RPMI8226 (cell line): ENCODE results near the gene CHPF.

Experiments used
- DNase-seq: peaks from one replicate; pipeline ENCODE4 v3.0.0-alpha.2; 2015

CHPF gene

DNA sequence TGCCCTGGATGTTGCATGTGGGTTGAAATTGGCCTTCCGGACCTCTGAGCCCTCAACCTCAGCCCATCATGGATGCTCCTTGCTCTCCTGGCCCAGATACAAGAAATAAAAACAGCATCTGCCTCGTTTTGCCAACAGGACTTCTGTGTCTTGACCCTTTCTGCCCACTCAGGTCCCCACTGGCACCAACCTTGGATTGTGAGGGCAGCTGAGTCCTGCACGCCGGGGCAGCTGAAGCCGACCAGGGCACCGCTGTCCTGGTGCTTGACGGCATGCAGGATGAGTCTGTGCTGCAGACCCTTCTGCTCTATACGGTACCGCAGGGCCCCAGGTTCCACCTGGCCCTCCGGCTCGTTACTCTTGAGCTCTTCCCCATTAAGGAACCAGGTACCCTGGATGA lies 23.0 kb upstream of the CHPF start:
- no peak for DNase-seq

GRCh38 chr2:219565130-219566080 lies 21.8 kb upstream of the CHPF start:
- no peak for DNase-seq

- DNase-seq = no peak
These were observed 19.8 kb upstream of the CHPF start for GRCh38 chr2:219563271-219563928.

GRCh38 chr2:219562049-219563020 lies 18.7 kb upstream of the CHPF start:
- DNase-seq = no peak

- no peak for DNase-seq
These were observed 17.8 kb upstream of the CHPF start for GRCh38 chr2:219561179-219562048.

DNA sequence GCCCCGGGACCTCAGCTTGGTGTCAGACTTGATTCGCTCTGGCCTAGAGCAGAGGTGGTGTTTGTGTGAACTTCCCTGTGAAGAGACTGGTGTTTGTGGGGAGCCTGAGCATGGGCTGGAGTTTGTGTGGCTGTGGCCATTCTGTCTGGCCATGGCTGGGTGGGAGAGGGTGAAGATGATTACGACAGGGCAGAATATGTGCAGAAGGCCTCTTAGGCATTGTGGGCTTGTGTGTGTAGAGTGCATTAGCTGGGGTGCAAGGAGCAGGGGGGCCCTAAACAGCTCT lies 17.2 kb upstream of the CHPF start:
- no peak for DNase-seq

DNA sequence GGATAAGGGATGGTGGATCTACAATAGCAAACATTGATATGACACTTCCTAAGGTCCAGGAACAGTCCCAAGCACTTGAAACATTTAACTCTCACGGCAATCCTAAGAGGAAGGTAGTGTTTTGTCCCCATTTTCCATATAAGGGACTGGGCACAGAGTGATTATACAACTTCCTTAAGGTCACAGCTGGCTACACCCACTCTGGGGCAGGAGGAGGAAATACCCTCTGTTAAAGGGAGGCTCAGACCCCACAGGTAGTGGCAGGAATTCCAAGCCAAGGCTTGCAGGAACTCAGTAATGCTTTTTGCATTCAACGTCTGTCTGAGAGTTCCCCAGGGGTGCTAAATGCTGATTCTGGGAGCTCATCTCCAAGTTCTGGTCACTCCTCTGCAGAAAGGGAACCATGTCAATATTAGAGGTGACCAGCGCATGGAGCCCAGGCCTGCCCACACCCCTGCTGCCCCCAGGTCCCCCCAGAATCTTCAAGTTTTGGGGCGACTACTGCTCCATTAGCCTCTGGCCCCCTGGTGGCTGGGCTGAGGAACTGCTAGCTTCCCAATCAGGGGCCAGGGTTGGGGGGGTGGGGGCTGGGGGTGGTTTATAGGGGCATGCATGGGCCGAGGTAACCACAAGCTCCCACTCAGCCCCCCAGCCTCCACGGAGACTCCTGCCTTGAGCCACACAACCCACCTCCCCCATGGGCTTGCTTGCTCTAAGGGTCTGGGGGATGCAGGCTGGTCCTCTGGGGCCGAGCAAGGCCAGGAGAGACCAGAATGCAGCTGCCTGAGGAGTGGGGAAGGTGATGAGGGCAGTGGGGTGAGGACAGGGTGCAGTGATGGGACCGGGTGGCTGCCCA lies 16.7 kb upstream of the CHPF start:
- no peak for DNase-seq

GRCh38 chr2:219559156-219559915 lies 15.7 kb upstream of the CHPF start:
- no peak for DNase-seq

- DNase-seq = no peak
These were observed 14.5 kb upstream of the CHPF start for GRCh38 chr2:219557791-219558785.

GRCh38 chr2:219557320-219557719 lies 13.7 kb upstream of the CHPF start:
- no peak for DNase-seq

DNA sequence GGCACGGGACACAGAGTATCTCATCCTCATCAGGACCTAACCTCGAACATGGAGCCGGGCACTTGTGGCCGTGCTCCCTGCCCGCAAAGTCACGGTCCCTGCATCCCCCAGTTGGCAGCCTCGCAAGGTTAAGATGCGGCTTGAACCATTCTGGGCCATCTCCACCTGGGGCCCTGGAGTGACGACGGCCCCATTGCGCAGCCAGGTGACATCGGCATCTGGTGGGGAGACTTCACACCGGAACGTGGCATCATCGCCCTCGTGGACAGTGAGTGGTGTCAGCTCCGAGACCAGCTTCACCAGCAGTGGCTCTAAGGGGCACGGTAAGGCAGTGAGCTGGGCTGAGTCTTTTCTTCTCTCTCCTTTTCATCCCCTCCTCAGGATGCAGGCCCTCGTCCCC lies 12.8 kb upstream of the CHPF start:
- no peak for DNase-seq

- no peak for DNase-seq
These were observed 12.3 kb upstream of the CHPF start for GRCh38 chr2:219555956-219556355.

DNA sequence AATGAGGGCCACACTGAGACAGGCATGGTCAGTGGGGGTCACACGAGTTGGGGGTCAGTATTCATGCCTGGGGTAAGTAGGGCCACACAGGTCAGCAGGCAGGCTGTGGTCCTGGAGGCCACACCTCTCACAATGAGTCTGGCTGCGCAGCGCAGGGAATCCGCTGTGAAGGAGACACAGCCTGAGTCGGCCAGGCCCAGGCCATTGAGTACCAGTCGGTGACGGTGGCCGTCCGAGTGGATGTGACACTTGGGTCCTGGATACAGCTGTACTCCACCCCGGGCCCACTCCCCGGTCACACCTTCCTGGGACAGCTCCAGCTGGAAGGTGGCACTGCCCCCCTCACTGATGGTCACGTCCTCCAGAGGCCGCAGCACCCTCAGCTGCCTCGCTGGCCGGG lies 10.7 kb upstream of the CHPF start:
- DNase-seq = no peak

DNA sequence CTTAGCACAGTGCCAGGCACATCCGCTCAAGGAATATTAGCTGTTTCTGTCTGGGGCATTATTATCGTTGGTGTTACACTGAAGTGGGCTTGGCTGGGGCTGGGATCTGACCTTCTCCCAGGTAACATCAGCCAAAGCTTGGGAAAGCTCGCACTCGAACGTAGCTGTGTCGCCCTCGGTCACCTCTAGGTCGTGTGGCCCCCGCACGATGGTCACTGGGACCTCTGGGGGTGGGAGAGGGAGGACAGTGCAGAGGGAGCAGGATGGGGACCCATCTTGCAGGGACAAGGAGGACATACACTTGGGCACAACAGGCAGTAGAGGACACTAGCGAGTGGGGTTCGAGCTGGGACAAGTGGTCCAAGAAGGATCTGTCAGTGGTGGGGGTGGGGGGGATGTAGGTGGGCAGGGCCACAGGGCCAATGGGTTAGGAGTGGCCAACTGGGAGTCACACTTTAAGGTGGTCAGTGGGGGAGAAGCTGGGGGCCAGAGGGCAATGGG lies 9.9 kb upstream of the CHPF start:
- DNase-seq = no peak

GRCh38 chr2:219553168-219553417 lies 9.5 kb upstream of the CHPF start:
- no peak for DNase-seq

- DNase-seq = peak; percentile 51
These were observed 9.0 kb upstream of the CHPF start for GRCh38 chr2:219552382-219553167.

DNA sequence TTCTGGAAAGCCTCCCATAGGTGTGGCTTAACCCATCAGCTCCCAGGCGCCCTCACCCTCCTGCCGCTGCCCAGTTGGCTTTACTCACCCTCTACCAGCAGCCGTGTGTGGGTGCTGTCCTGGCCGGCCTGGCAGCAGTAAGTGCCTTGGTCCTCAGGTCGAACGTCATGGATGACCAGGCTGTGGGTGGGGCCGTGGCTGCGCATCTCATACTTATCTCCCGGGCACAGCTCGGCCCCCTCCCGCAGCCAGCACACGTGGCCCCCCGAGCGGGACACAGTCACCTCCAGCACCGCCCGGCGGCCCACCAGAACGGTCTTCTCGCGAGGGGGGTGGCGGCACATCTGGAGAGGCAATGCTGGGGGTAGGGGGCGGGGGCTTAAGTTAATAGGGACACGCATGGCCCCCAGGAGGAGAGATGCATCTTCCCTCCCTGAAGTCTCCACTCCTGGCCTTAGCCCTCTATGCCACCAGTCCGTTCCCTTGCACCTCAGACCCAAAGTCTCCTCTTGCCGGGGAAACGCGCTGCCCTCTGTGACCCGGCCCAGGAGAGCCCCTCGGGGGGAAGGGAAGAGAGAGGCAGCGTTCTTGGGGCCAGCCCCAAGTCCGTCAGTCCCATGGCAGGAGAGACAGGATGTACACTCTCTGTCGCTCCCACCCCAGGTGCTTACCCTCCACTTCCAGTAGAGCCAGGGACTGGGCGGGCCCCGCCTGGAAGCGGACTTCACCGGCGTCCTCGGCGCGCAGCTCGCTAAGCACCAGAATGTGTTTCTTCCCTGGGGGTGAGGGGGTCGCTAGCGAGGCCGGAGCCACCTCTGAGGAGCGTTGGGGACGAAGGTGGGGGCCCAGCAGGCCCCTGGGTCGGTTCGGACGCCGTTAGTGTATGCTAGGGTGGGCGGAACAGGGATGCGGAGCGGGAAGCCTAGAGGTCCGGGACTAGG lies 8.1 kb upstream of the CHPF start:
- DNase-seq = no peak
